ENCODE measurements around the gene RRAGC.

RRAGC gene

GRCh38 chr1:38889589-38889988 is 30.0 kb upstream of the RRAGC start:
- Histone ChIP-seq H2BK120ac (ENCODE audit: insufficient read depth, low read length, poor library complexity) (no peak overlapping the region), H4K8ac (ENCODE audit: low read depth, low read length) (no peak overlapping the region), H2BK12ac (ENCODE audit: low read length) (no peak overlapping the region), H3K27ac (ENCODE audit: low read depth, low read length) (no peak overlapping the region), H4K91ac (ENCODE audit: low read depth, low read length) (no peak overlapping the region), H3K14ac (ENCODE audit: low read length) (no peak overlapping the region), H3K9me3 (ENCODE audit: insufficient read depth, low read depth, low read length) (no peaks in the 10 kb centered on the region), H3K79me2 (ENCODE audit: control insufficient read depth, insufficient read depth, low read length, poor library complexity) (no peaks in the 10 kb centered on the region), H3K4me1 (ENCODE audit: control insufficient read depth in 1 of 2, insufficient read depth in 2 of 2, low read length in 2 of 2) (peaks cover 2 to 3% of the 10 kb centered on the region in 2 experiments), H3K4me3 (ENCODE audit: low read depth, low read length) (no peak overlapping the region), H2AFZ (ENCODE audit: insufficient read depth, low read length, poor library complexity) (no peak overlapping the region), H3K79me1 (ENCODE audit: low read length) (no peaks in the 10 kb centered on the region), H4K12ac (ENCODE audit: low read depth, low read length) (no peak overlapping the region), H3K27me3 (ENCODE audit: insufficient read depth, low read length) (no peaks in the 10 kb centered on the region), H3K9ac (ENCODE audit: low read length) (peak overlapping the region; percentile 74), H3K23ac (ENCODE audit: low read length) (peak overlapping the region; percentile 74), H2AK5ac (ENCODE audit: low read length) (no peak overlapping the region), H3K4me2 (ENCODE audit: low read length) (no peak overlapping the region), H3K18ac (ENCODE audit: low read length) (no peak overlapping the region), H3K4ac (ENCODE audit: low read depth, low read length) (no peak overlapping the region), H2BK5ac (ENCODE audit: low read depth, low read length, poor library complexity) (no peak overlapping the region), H3K36me3 (ENCODE audit: control insufficient read depth in 1 of 2, insufficient read depth in 2 of 2, low read length in 2 of 2) (no peaks in the 10 kb centered on the region)
- peak; percentile 68 to 81 for DNase-seq
- no CpG with 5 or more reads among the region's 5 CpGs for WGBS (ENCODE audit: extremely low coverage, insufficient coverage, insufficient read length)

GRCh38 chr1:38888423-38889333 is 29.1 kb upstream of the RRAGC start:
- no peak overlapping the region for H4K12ac ChIP-seq (ENCODE audit: low read depth, low read length)
- WGBS (ENCODE audit: extremely low coverage, insufficient coverage, insufficient read length): no CpG with 5 or more reads among the region's 9 CpGs

GRCh38 chr1:38885092-38885491 is 25.5 kb upstream of the RRAGC start:
- Histone ChIP-seq H3K79me1 (ENCODE audit: low read length) (no peaks in the 10 kb centered on the region), H3K79me2 (ENCODE audit: control insufficient read depth, insufficient read depth, low read length, poor library complexity) (no peaks in the 10 kb centered on the region), H2BK120ac (ENCODE audit: insufficient read depth, low read length, poor library complexity) (no peak overlapping the region), H3K4ac (ENCODE audit: low read depth, low read length) (no peak overlapping the region), H3K27me3 (ENCODE audit: insufficient read depth, low read length) (no peaks in the 10 kb centered on the region), H3K9me3 (ENCODE audit: insufficient read depth, low read depth, low read length) (no peaks in the 10 kb centered on the region), H2BK5ac (ENCODE audit: low read depth, low read length, poor library complexity) (no peak overlapping the region), H4K12ac (ENCODE audit: low read depth, low read length) (no peak overlapping the region), H3K4me1 (ENCODE audit: control insufficient read depth in 1 of 2, insufficient read depth in 2 of 2, low read length in 2 of 2) (peaks cover 2 to 3% of the 10 kb centered on the region in 2 experiments), H4K8ac (ENCODE audit: low read depth, low read length) (no peak overlapping the region), H2AK5ac (ENCODE audit: low read length) (no peak overlapping the region), H3K4me2 (ENCODE audit: low read length) (no peak overlapping the region), H3K14ac (ENCODE audit: low read length) (no peak overlapping the region), H3K23ac (ENCODE audit: low read length) (no peak overlapping the region), H3K27ac (ENCODE audit: low read depth, low read length) (no peak overlapping the region), H3K9ac (ENCODE audit: low read length) (no peak overlapping the region), H2AFZ (ENCODE audit: insufficient read depth, low read length, poor library complexity) (no peak overlapping the region), H3K18ac (ENCODE audit: low read length) (no peak overlapping the region), H2BK12ac (ENCODE audit: low read length) (no peak overlapping the region), H3K36me3 (ENCODE audit: control insufficient read depth in 1 of 2, insufficient read depth in 2 of 2, low read length in 2 of 2) (no peaks in the 10 kb centered on the region), H3K4me3 (ENCODE audit: low read depth, low read length) (no peak overlapping the region), H4K91ac (ENCODE audit: low read depth, low read length) (no peak overlapping the region)
- peak in 1 of 2 donors; percentile 37 for DNase-seq
- WGBS (ENCODE audit: extremely low coverage, insufficient coverage, insufficient read length): no CpG with 5 or more reads among the region's 2 CpGs

More at GRCh38 chr1:38888423-38889333, 29.1 kb upstream of the RRAGC start:
- Histone ChIP-seq H3K27ac (ENCODE audit: low read depth, low read length) (no peak overlapping the region), H2AK5ac (ENCODE audit: low read length) (no peak overlapping the region), H3K4me3 (ENCODE audit: low read depth, low read length) (no peak overlapping the region), H3K4me2 (ENCODE audit: low read length) (no peak overlapping the region), H3K4ac (ENCODE audit: low read depth, low read length) (no peak overlapping the region), H3K23ac (ENCODE audit: low read length) (no peak overlapping the region), H3K79me2 (ENCODE audit: control insufficient read depth, insufficient read depth, low read length, poor library complexity) (no peaks in the 10 kb centered on the region), H2BK120ac (ENCODE audit: insufficient read depth, low read length, poor library complexity) (no peak overlapping the region), H3K18ac (ENCODE audit: low read length) (no peak overlapping the region), H3K27me3 (ENCODE audit: insufficient read depth, low read length) (no peaks in the 10 kb centered on the region), H3K9ac (ENCODE audit: low read length) (no peak overlapping the region), H2AFZ (ENCODE audit: insufficient read depth, low read length, poor library complexity) (no peak overlapping the region), H3K79me1 (ENCODE audit: low read length) (no peaks in the 10 kb centered on the region), H2BK12ac (ENCODE audit: low read length) (no peak overlapping the region), H3K36me3 (ENCODE audit: control insufficient read depth in 1 of 2, insufficient read depth in 2 of 2, low read length in 2 of 2) (no peaks in the 10 kb centered on the region), H3K4me1 (ENCODE audit: control insufficient read depth in 1 of 2, insufficient read depth in 2 of 2, low read length in 2 of 2) (peaks cover 2 to 3% of the 10 kb centered on the region in 2 experiments), H3K9me3 (ENCODE audit: insufficient read depth, low read depth, low read length) (no peaks in the 10 kb centered on the region), H2BK5ac (ENCODE audit: low read depth, low read length, poor library complexity) (no peak overlapping the region), H4K8ac (ENCODE audit: low read depth, low read length) (no peak overlapping the region), H3K14ac (ENCODE audit: low read length) (no peak overlapping the region), H4K91ac (ENCODE audit: low read depth, low read length) (no peak overlapping the region)
- DNase-seq: peak; percentile 69 to 86

- Histone ChIP-seq H4K91ac (ENCODE audit: low read depth, low read length) (no peak within 1 kb of the TSS), H3K36me3 (ENCODE audit: control insufficient read depth in 1 of 2, insufficient read depth in 2 of 2, low read length in 2 of 2) (no peaks in the 10 kb centered on the region), H2BK12ac (ENCODE audit: low read length) (no peak within 1 kb of the TSS), H3K23ac (ENCODE audit: low read length) (no peak within 1 kb of the TSS), H2BK5ac (ENCODE audit: low read depth, low read length, poor library complexity) (no peak within 1 kb of the TSS), H3K27ac (ENCODE audit: low read depth, low read length) (no peak within 1 kb of the TSS), H4K8ac (ENCODE audit: low read depth, low read length) (no peak within 1 kb of the TSS), H2AK5ac (ENCODE audit: low read length) (no peak within 1 kb of the TSS), H3K4me1 (ENCODE audit: control insufficient read depth in 1 of 2, insufficient read depth in 2 of 2, low read length in 2 of 2) (no peaks in the 10 kb centered on the region), H3K14ac (ENCODE audit: low read length) (no peak within 1 kb of the TSS), H4K12ac (ENCODE audit: low read depth, low read length) (no peak within 1 kb of the TSS), H3K9ac (ENCODE audit: low read length) (no peak within 1 kb of the TSS), H3K79me2 (ENCODE audit: control insufficient read depth, insufficient read depth, low read length, poor library complexity) (no peaks in the 10 kb centered on the region), H2BK120ac (ENCODE audit: insufficient read depth, low read length, poor library complexity) (no peak within 1 kb of the TSS), H3K4ac (ENCODE audit: low read depth, low read length) (no peak within 1 kb of the TSS), H3K4me3 (ENCODE audit: low read depth, low read length) (no peak within 1 kb of the TSS), H3K27me3 (ENCODE audit: insufficient read depth, low read length) (no peaks in the 10 kb centered on the region), H3K9me3 (ENCODE audit: insufficient read depth, low read depth, low read length) (no peaks in the 10 kb centered on the region), H3K4me2 (ENCODE audit: low read length) (no peak within 1 kb of the TSS), H3K79me1 (ENCODE audit: low read length) (no peaks in the 10 kb centered on the region), H2AFZ (ENCODE audit: insufficient read depth, low read length, poor library complexity) (no peak within 1 kb of the TSS), H3K18ac (ENCODE audit: low read length) (no peak within 1 kb of the TSS)
- DNase-seq: no peak
These were observed 21.9 kb upstream of the RRAGC start, which contains the start of gene GJA9 for GRCh38 chr1:38881487-38881886. Gene GJA9 (minus strand): TSS chr1:38881587. CDS start chr1:38876098, 5,489 bp downstream.

Measured in trophoblast cell (in vitro differentiated cells and primary cell).